ENCODE measurements around the gene MMP20. TPM values are rescaled to one million over a fixed set of nuclear protein-coding genes. Genes with fewer than 3 reads are reported as not detected.

The MMP20 gene
- total and polyA plus RNA-seq, 2 of the 13 experiments (the other 11 are each of a cell fraction or from before 2014, with no cell fraction given), result 0.05 TPM; not detected in 1

GRCh38 chr11:102603091-102603490, 22.0 kb downstream of the MMP20 start (continued):
- TF ChIP-seq MEIS2 (CRISPR knock-in tag; IDR thresholded peaks at IDR 0.05), result peak; percentile 35; the same call in 1 of the 2 replicates
- no peak for TF ChIP-seq MLX (CRISPR knock-in tag; IDR thresholded peaks at IDR 0.05)
- TF ChIP-seq LCORL (IDR thresholded peaks at IDR 0.05), result no peak
- peak; percentile 39; the same call in 1 of the 2 replicates for TF ChIP-seq LCORL (CRISPR knock-in tag; IDR thresholded peaks at IDR 0.05)
- TF ChIP-seq FOXJ3 (CRISPR knock-in tag; IDR thresholded peaks at IDR 0.05; ENCODE audit: borderline replicate concordance), result peak; percentile 59; the same call in 1 of the 2 replicates
- no peak for TF ChIP-seq ZFP41 (CRISPR knock-in tag; IDR thresholded peaks at IDR 0.05; ENCODE audit: borderline replicate concordance)
- TF ChIP-seq TAF15 (IDR thresholded peaks at IDR 0.05; ENCODE audit: low read depth, low read length, poor library complexity, severe bottlenecking), result no peak
- no peak for TF ChIP-seq ZNF260 (CRISPR knock-in tag; IDR thresholded peaks at IDR 0.05; ENCODE audit: borderline replicate concordance, low read depth)
- TF ChIP-seq ATF2 (CRISPR knock-in tag; IDR thresholded peaks at IDR 0.05), result no peak
- TF ChIP-seq CEBPB (IDR thresholded peaks at IDR 0.05; ENCODE audit: borderline replicate concordance, low read depth, low read length), result peak; percentile 77
- TF ChIP-seq ZNF552 (CRISPR knock-in tag; IDR thresholded peaks at IDR 0.05; ENCODE audit: borderline replicate concordance), result no peak
- no peak for TF ChIP-seq GLMP (CRISPR knock-in tag; IDR thresholded peaks at IDR 0.05; ENCODE audit: borderline replicate concordance)
- no peak for TF ChIP-seq JDP2 (CRISPR knock-in tag; IDR thresholded peaks at IDR 0.05; ENCODE audit: borderline replicate concordance)
- no peak for TF ChIP-seq PBX2 (CRISPR knock-in tag; IDR thresholded peaks at IDR 0.05)
- TF ChIP-seq ZNF34 (CRISPR knock-in tag; IDR thresholded peaks at IDR 0.05; ENCODE audit: borderline replicate concordance), result no peak
- no peak for TF ChIP-seq ZSCAN5A (CRISPR knock-in tag; IDR thresholded peaks at IDR 0.05; ENCODE audit: borderline replicate concordance)
- no peak for TF ChIP-seq ZFAT (CRISPR knock-in tag; conservative IDR thresholded peaks at IDR 0.05)
- no peak for TF ChIP-seq EEA1 (CRISPR knock-in tag; IDR thresholded peaks at IDR 0.05; ENCODE audit: borderline replicate concordance)
- TF ChIP-seq ZNF777 (CRISPR knock-in tag; IDR thresholded peaks at IDR 0.05), result no peak
- no peak for TF ChIP-seq FIP1L1 (IDR thresholded peaks at IDR 0.05; ENCODE audit: borderline replicate concordance, insufficient read depth, low read depth, low read length)
- TF ChIP-seq KDM1A (CRISPR knock-in tag; IDR thresholded peaks at IDR 0.05), result no peak
- peak; percentile 39; the same call in 1 of the 2 replicates for TF ChIP-seq HNF4A (CRISPR knock-in tag; IDR thresholded peaks at IDR 0.05)
- no peak for TF ChIP-seq EED (CRISPR knock-in tag; IDR thresholded peaks at IDR 0.05)

Measured in HepG2 (cell line).